ENCODE measurements around the gene PDLIM5.

The PDLIM5 gene

DNA sequence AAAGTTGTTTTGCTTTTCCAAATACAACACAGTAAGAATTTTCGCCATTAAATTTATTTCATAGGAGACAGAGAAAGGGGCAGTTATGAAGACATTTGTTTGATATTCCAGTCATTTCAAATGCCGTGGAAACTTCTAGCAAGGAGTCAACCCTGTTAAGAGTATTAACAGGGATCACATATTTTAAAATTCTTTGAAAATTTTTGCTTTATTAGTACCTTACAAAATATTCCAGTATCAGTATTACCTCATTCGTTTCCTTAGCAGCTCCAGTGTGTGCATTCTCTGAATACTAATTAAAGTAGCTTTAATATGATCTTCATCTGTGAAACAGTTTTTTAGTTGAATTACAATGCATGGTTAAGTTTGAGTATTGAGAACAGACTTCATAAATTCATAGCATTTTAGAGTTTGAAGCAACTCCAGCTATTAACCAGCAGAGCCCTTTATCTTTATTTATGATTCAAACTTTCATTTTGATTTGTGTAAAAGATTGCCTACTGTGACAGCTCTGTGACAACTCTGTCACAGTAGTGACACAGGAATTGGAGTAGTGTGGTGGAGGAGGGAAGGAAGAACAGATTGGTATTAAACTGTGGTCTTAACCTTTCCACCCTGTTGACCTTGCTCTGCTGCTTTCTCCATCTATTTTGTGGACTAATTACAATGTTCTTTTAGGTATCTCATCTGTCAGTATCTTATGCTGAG, 86.3 kb downstream of the PDLIM5 start:
- no peak overlapping the region for H3K4me3 ChIP-seq (ENCODE audit: low read depth, low read length)
- TF ChIP-seq CTCF (IDR thresholded peaks at IDR 0.05; ENCODE audit: insufficient read depth, low read depth, low read length, missing control alignments), result no peak
- DNase-seq (ENCODE audit: low read depth), result no peak

GRCh38 chr4:94540476-94540875, 88.7 kb downstream of the PDLIM5 start:
- H3K4me3 ChIP-seq (ENCODE audit: low read depth, low read length), result no peak overlapping the region
- no peak for DNase-seq (ENCODE audit: low read depth)
- no peak for TF ChIP-seq CTCF (IDR thresholded peaks at IDR 0.05; ENCODE audit: insufficient read depth, low read depth, low read length, missing control alignments)

- no peak for DNase-seq (ENCODE audit: low read depth)
- no peak overlapping the region for H3K4me3 ChIP-seq (ENCODE audit: low read depth, low read length)
- no peak for TF ChIP-seq CTCF (IDR thresholded peaks at IDR 0.05; ENCODE audit: insufficient read depth, low read depth, low read length, missing control alignments)
Observed at GRCh38 chr4:94544811-94545210, 93.1 kb downstream of the PDLIM5 start.

- DNase-seq (ENCODE audit: low read depth), result no peak
- no peak for TF ChIP-seq CTCF (IDR thresholded peaks at IDR 0.05; ENCODE audit: insufficient read depth, low read depth, low read length, missing control alignments)
- H3K4me3 ChIP-seq (ENCODE audit: low read depth, low read length), result no peak overlapping the region
Observed at GRCh38 chr4:94545296-94545695, 93.6 kb downstream of the PDLIM5 start.

- H3K4me3 ChIP-seq (ENCODE audit: low read depth, low read length), result no peak overlapping the region
- no peak for DNase-seq (ENCODE audit: low read depth)
- TF ChIP-seq CTCF (IDR thresholded peaks at IDR 0.05; ENCODE audit: insufficient read depth, low read depth, low read length, missing control alignments), result no peak
Observed at GRCh38 chr4:94546949-94547348, 95.2 kb downstream of the PDLIM5 start.

- TF ChIP-seq CTCF (IDR thresholded peaks at IDR 0.05; ENCODE audit: insufficient read depth, low read depth, low read length, missing control alignments), result no peak
- H3K4me3 ChIP-seq (ENCODE audit: low read depth, low read length), result no peak overlapping the region
- DNase-seq (ENCODE audit: low read depth), result no peak
Observed at GRCh38 chr4:94548571-94548970, 96.8 kb downstream of the PDLIM5 start.

DNA sequence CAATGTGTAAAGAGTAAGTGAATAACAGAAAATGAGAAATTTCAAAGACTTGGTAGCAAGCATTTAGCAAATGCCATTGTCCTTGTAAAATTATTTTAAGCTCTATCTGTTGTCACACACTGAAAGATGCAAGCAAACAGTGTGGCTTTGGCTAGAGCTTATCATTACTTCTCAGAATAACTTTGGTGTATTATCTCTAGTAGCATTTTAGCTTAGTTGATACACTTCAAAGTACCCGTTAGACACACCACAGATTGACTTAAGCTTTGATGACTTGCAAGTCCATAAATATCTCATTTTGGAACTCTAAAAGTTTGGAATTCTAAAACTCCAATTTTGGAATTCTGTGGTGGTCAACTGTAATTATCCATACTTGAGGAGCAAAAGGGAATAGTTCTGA, 98.6 kb downstream of the PDLIM5 start:
- H3K4me3 ChIP-seq (ENCODE audit: low read depth, low read length), result no peak overlapping the region
- DNase-seq (ENCODE audit: low read depth), result no peak
- no peak for TF ChIP-seq CTCF (IDR thresholded peaks at IDR 0.05; ENCODE audit: insufficient read depth, low read depth, low read length, missing control alignments)
